Measurements from ENCODE around the gene CMTM5.
"Not testable (repeated sequence)": the region's sequence is repeated elsewhere in the genome, so short reads cannot be mapped to it uniquely, and the experiment has no call there.

CMTM5 gene

DNA sequence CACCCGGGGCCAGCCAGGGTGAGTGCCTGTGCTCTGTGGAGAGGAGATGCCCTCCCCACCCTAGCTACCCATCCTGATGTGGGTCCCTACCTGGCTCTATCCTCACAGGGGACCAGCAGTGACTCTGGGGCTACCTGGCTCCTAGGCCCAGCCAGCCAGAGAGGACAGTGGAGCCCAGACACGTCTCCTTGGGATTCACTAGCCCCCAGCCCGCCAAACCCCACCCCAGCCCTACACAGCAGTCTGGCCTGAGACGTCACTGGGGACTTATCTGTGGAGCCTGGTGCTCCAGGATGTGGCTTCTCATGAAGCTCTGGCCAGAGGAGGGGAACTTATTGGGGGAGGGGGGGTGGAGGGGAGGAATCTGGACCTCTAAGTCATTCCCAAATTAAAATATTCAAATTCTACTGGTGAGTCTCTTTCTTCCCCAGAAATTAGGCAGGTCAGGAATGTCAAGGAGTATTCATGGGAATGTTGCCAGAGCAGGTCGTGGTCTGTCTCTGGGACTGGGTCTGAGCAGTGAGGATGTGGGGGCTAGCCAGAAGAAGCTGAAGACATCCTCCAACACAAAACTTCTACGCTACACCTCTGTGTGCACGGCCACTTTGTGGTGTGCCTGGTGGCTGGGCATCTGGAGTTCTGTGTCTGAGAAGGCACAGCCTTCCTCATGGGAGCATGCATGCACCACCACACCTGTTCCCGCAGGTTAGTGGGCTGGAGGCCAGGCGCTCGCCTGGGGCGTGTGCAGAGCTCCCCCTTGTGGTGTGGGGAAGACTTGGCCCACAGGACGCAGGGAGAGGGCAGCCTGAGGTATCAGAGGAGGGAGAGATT is 2.7 kb downstream of the CMTM5 start:
- no peak for FAIRE-seq

DNA sequence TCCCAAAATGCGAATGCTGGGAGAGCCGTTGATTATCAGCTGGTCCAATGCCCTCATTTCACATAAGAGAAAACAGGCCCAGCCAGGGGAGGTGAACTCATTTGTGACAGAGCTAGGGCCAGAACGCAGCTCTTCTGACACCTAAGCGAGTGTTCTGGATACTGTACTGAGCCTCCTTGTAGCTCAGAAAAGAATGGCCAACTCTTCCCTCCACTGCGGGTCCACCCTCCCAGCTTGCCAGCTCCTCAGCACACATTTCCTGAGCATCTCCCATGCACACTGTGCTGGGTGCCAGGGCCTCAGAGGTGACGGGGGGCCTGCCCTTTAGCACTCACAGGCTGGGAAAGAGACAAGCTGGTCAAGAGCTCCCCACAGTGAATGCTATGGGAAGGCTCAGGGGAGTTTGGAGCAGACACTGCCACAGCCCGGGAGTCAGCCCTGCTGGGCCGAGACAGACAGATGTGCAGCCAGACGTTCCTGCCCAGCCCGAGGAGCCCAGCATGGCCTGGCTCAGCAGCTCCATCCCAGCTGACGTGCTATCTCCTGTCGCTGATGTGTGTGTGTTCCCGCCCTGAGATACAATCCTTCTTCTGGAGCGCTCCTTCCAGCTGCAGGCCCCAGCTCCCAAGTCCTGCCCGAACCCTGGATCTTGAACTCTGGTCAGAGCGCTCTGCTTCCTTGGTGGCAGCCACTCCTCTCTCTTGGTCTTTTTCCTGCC is 3.5 kb downstream of the CMTM5 start:
- no peak for FAIRE-seq

DNA sequence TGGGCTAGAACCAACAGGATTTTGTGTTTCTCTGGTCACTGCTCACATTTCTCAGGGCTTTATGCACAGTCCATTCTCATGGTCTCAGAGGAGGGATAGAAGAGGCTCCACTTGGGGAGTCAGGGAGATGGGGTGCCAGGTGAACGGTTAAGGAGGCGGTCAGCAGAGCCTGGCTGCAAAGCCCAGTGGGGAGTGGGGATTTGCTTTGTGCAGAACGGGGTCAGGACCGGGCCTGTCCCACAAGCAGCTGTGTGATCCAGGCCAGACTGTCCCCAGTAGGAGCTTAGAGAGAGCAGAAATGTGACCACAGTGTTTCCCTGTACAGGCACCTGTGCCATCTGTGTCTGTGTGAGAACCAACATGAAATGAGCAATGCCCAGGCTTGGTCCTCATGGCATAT is 4.1 kb downstream of the CMTM5 start:
- FAIRE-seq = no peak

DNA sequence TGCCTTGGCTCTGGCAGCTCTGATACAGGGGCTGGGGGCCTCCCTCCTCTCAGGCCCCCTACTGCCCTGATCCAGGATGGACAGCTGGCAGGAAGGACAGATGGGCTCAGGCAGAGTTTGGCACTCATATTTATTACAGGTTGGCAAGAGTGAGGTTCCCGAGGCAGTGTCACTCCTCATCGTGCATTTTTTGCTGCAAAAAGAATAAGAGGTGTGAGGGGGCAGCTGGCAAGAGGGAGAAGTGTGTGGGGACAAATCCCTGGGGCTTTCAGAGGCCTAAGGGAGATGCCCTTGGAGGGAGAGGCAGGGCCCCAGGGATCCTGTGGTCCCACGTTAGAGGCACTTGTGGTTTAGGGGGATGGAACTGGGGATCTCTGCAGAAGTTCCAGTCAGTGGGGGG is 5.0 kb downstream of the CMTM5 start:
- FAIRE-seq = no peak

DNA sequence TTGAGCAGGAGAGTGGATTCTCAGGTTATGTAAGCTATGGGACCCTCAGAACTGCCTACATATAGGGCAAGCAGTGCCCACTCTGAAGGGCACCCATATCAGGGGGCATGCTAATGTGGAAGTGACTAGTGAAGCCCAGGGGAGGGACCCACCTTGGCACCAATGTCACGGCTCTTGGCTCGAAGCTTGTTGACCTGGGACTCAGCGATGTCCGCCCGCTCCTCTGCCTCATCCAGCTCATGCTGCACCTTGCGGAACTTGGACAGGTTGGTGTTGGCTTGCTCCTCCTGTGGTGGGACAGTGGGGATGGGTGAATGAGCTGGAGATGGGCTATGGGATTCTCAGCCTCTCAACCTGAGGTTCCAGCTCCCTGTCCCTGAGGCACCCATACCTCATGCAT is 5.4 kb downstream of the CMTM5 start:
- FAIRE-seq = no peak

DNA sequence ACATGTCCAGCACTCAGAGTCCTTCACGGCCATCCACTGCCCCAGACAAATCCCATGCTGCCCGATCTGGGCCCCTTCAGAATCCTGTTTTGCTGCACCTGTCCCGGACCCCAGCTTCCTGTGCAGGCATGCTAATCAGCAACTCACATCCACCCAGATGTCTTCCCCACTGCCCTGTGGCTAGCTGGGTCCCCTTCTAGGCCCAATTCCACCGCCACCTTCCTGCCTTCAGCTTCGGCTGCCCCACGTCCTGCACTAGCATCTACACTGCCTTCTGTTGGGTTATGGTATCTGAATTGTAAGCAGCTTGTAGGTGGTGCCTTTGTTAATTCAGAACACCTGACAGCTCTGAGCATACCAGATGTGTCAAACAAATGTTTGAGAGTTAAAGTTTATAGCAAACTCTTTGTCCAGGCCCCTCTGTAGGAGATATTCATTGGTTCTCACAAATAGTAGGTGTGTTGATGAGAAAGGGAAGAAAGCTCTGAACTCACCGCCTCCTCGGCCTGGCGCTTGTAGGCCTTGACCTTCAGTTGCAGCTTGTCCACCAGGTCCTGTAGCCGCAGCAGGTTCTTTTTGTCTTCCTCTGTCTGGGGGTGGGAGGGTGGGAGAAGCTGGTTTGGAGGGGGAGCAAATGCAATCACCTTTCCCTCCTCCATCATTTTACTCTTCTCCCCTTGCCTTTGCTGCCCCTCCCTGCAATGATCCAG is 6.0 kb downstream of the CMTM5 start:
- FAIRE-seq = no peak

DNA sequence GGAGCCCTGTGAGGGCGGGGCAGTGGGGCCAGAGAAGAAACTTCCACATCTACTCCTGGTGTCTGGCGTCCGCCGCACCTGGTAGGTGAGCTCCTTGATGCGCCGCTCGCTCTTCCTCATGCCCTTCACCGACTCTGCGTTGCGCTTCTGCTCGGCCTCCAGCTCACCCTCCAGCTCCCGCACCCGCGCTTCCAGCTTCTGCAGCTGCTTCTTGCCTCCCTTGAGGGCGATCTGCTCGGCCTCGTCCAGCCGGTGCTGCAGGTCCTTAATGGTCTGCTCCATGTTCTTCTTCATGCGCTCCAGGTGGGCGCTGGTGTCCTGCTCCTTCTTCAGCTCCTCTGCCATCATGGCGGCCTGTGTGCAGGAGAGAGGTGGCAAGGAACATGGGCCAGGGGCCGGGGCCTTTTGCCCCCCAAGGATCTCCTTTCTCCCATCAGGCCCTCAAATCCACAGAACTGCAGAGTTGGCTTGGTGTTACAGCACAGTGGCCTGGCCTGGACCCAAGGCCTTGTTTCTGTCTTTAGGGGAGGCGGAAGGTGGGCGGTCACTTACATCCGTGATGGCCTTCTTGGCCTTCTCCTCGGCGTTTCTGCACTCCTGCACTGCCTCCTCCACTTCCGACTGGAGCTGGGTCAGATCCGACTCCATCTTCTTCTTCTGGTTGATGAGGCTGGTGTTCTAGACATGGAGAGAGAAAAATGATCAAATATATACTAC is 7.7 kb downstream of the CMTM5 start:
- FAIRE-seq = no peak

DNA sequence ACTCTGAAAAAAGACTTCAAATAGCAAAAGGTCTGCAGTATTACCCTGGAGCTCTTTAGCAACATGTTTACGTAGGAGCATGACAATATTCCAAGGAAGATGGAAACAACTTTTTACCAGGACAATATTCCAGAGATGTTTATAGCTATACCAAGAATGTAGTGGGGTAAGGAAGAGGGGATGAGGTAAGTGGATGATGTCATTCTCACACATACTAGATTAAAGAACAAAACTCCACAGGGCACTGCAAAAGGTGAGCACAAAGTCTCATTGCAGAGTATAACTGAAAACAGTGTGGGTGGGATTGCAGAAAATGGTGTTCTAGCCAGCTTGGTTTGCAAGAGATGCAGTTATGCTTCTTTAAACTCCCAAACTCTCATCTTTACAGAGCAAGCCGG is 8.4 kb downstream of the CMTM5 start:
- FAIRE-seq = no peak

DNA sequence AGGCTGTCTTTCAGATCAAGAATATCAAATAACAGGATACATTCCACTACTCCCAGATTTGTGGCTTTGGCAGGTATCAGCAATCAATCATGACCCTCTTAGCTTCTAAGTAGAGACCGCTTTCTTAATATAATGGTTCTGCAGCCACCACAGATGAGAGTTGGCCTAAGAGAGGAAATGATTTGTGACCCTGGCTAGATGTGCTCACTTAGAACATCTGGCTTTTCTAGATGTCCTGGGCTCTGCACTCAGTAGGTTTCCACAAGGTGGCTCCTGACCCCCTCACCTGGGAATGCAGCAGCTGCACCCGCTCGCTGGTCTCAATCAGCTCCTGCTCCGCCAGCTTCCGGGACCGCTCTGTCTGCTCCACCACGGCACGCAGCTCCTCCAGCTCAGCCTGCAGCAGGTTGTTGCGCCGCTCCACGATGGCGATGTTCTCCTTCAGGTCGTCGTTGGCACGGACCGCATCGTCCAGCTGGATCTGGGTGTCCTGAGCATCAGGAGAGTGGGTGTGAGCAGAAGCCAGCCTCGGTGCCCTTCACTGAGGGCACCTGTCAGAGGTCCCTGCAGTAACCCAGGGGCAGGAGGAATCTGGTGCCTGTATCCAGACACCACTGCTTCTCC is 8.9 kb downstream of the CMTM5 start:
- FAIRE-seq = no peak

DNA sequence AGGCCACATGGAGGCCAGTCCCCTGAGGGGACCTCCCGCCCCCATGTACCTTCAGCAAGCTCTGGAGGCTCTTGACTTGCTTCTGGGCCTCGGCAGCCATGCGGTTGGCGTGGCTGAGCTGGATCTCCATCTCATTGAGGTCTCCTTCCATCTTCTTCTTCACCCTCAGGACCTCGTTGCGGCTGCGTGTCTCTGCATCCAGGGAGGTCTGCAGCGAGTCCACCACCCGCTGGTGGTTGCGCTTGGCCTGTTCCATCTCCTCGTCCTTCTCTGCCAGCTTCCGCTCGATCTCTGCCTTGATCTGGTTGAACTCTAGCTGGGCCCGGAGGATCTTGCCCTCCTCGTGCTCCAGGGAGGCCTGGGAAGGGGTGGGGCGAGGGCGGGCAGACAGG is 9.4 kb downstream of the CMTM5 start:
- FAIRE-seq = not testable (repeated sequence)

DNA sequence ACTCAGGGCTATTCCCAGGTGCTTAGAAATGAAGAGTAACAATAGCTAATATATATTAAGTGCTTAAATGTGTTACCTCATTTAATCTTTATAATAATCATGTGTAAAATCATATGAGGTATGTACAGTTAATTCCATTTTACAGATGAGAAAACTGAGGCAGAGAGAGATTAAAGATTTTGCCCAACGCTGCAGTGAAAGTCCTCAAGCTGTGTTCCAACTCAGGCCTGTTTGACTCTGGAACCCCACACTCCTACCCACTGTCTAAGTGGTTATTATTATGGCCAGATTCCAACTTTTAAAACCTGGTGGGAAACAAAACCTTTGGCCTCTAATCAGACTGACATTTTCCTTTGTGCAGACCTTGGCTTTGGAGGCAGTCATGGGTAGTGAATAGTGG is 10.2 kb downstream of the CMTM5 start:
- FAIRE-seq = no peak

DNA sequence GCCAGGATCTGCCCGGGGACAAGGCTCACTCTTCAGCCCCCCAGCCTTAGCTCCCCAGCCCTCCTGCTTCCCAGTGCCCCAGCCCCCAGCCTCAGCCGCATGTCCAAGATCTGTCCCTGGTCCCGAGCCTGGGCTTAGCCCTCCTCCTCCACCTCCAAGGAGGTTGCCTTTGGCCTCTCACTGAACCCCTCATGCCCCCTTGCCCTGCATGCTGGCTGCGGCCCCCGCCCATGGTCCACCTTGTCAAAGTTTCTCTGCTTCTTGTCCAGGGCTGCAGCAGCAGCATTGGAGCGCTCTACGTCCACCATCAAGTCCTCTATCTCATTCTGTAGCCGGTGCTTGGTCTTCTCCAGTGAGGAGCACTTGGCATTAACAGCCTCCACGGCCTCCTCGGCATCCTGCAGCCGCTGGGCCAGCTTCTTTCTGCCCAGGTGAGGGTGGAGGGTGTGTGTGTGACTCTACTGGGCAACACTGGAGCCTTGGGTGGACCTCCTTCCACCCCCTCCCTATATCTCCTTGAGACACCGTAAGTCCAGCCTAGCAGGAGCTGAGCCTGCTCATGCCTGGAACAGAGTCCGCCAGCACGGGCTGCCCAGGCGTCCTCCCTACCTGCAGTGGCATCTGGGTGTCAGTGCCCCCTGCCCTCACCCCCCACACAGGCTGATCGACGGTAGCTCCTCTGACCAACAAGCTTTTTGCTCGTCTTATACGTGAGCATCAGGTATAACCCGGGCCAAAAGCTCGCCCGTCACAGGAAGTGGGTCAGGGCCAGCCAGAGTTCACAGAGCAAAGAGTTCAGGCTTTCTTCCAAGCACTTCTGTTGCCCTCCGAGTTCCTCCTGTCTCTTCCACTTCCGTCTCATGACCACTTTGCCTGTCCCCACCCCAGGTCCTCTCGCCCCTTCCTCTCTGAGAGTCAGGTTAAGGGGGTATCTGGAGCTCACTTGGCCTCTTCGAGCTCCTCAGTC is 11.4 kb downstream of the CMTM5 start:
- no peak for FAIRE-seq

DNA sequence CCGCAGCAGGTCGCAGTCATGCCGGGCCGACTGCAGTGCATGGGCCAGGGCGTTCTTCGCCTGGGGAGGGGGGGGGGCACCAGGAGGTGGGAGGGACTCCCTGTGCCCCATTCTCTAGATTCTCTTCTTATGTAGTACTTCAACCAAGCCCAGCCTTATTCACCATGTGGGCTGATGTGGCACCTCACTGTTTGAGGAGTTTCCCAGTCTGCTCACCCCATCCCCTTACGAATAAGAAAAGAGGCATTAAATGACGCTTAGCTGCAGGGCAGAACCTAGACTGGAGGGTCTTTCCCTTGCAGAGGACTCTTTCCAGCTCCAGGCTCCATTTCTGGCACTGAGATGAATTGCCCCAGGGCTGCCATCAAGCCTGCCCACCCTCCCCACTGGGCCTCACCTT is 12.2 kb downstream of the CMTM5 start:
- no peak for FAIRE-seq

DNA sequence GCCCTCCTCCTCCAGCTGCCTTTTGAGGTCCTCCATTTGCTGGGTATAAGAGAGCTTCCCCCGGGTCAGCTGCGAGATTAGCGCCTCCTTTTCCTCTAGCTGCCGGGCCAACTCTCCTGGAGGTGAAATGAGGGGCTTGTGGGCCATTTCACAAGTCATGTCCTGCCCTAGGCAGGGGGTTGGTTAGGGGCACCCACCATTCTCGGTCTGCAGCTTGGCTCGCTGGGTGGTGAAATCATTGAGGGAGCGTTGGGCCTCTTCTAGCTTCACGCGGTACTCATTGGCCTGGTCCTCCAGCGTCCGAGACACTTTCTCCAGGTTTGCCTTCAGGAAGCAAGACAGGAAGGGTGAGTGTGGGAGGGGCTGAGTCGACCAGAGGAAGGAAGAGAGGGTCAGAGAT is 12.6 kb downstream of the CMTM5 start:
- FAIRE-seq = no peak

DNA sequence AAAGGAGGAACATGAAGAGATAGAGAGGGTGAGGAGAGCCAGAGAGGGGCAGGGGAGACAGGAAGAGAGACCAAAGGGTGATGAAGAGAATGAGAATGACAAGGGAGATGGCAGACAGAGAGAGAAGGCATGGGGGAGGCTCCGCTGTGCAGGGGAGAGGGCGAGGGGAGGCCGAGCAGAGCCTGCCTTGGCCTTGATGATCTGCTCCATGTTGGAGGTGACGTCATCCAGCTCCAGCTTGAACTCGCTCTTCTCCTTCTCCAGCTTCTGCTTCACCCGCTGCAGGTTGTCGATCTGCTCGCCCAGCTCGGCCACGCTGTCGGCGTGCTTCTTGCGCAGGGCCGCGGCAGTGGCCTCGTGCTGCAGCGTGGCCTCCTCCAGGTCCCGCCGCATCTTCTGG is 13.0 kb downstream of the CMTM5 start:
- not testable (repeated sequence) for FAIRE-seq

DNA sequence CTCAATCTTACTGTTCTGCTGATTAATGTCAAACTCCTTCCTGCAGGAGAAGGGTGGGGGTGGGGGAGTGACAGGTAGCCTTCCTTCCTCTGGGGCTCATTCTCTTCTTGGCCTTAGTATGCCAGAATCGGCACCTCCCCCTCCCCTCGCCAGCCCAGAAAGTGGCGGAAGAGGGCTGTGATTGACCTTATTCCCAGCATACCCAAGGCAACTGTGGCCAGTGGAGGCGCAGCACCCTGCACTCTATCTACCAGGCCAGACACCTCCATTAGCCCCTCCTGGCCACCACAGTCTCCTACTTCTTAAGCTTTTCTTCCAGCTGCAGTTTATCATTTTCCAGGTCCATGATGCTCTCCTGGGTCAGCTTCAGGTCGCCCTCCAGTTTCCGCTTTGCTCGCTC is 15.8 kb downstream of the CMTM5 start:
- FAIRE-seq = no peak

DNA sequence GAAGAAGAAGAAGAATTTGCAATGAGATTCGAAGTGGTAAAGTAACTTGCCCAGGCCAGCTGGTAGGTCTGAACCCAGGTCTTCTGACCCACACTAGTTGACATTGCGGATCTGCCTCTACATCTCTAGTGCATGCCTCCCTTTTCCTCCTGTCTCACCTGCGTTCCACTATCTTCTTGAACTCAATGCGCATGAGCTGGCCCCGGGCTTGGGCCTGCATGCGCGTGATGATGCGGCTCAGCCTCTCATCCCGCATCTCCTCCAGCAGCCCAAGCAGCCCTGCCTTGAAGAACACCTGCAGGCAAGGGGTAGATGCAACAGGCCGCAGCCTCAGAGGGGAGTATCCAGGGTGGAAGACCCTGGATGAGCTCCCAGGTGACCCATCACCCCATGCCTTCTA is 19.3 kb downstream of the CMTM5 start:
- FAIRE-seq = no peak

DNA sequence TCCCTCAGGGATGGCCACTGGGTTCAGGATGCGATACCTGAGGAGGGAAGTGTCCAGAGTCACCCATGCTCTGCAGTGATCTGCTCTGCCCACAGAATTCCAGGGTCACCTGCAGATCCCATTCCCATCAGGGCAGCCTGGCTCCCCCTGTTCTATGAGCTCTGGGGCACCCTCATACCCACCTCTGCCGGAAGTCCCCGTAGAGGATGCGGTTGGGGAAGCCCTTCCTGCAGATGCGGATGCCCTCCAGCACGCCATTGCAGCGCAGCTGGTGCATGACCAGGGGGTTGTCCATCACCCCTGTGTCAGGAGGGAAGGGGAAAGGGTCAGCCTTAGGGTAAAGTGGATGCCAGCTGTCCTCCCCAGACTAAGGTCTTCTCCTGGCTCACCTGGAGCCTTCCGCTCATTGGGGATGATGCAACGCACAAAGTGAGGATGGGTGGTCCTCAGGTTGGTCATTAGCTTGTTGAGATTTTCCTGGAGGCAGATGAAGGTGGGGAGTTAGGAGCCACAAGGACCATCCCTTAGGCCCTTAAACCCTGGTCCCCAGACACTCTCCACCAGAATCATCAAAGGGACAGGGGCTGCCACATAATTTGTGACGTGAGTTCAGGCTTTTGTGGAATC is 20.0 kb downstream of the CMTM5 start:
- no peak for FAIRE-seq

DNA sequence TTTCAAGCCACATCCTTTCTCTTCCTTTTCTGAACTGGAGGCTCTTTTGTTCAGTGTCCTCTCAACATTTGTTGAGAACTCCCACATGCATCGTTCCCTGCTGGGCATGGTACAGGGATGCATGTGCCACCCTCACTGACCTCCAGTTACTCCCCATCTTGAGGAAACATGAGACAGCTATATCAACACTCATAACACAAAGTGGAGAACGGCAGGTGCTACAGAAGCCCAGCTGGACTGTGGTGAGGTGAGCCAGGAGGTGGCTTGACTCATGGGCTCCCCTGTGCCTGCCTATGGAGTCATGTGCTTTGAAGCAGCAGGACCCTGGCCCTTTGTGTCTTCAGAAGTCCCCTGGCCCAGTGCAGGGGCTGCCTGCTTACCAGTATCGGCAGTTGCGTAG is 21.5 kb downstream of the CMTM5 start:
- FAIRE-seq = no peak

DNA sequence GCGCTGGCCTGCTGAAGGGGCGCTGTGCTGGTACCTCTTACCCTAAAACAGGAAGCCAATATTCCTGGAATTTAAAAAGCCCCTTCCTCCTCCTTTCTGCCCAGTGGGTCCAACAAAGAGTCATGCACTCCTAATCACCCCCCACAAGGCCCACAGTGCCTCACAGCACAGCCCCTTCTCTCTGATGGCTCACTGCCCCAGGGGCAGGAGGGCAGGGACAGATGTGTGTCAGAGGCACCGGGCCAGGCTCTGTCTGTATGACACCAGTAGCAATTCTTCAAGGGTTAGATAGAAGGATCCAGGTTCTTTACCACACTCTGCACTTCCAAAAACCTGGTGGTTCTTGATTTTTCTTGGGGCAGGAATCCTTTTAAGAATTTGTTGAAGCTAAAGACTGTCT is 22.3 kb downstream of the CMTM5 start:
- FAIRE-seq = no peak

DNA sequence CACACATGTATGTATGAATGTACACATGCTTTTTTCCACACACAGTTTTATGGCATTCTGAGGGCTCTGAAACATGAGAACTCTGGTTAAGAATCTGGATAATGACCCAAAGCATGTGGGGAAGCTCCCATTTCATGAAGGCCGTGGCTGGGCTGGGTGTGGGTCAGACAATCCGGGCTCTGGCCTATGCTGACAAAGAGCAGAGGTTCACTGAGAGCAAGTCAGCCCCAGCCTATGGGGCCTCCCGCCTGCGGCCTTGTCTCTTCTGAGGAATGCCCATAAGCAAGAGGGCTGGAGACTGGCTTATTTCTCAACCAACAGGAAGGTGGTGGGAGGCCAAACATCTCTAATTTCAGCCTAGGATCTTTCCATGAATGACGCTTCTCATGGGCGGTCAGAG is 22.7 kb downstream of the CMTM5 start:
- FAIRE-seq = no peak

Data from TTC549 (cell line).